HL-60 (cell line): ENCODE results near the gene SP9.

Source experiments
- DNase-seq, 2 experiments: peaks; one replicate each; pipeline ENCODE4 v3.0.0-alpha.2; 2010 to 2020; ENCODE audit warnings: low read depth in 1 of 2, low spot score in 1 of 2
- H3K27ac ChIP-seq: fragments of 250-450 bp; sonication (Bioruptor Pico); replicated peaks from 2 replicates; pipeline ENCODE4 v1.5.1; 2020; ENCODE audit warnings: mild to moderate bottlenecking, moderate library complexity
- H3K27me3 ChIP-seq: fragments of 250-450 bp; sonication (Bioruptor Pico); 2 replicates; pipeline ENCODE4 v1.5.1; 2021; ENCODE audit warnings: mild to moderate bottlenecking, moderate library complexity; ENCODE audit not compliant: insufficient read depth, poor library complexity, severe bottlenecking
- H3K4me3 ChIP-seq: replicated peaks from 2 replicates; pipeline ENCODE4 v1.5.1; 2011; ENCODE audit warnings: mild to moderate bottlenecking, control low read depth, low read length; ENCODE audit not compliant: insufficient read depth
- GABPA ChIP-seq: IDR thresholded peaks from 2 replicates; pipeline ENCODE4 v1.6.1; 2012; ENCODE audit warnings: low read depth
- POLR2AphosphoS5 ChIP-seq: IDR thresholded peaks from 2 replicates; pipeline ENCODE4 v1.6.1; 2012; ENCODE audit warnings: low read depth
- SPI1 ChIP-seq: IDR thresholded peaks from 2 replicates; pipeline ENCODE4 v1.6.1; 2012; ENCODE audit warnings: low read depth, mild to moderate bottlenecking, borderline replicate concordance
- TF ChIP-seq, protein P1 (sequence below): IDR thresholded peaks from 2 replicates; pipeline ENCODE4 v1.6.1; 2012; ENCODE audit warnings: low read depth; ENCODE audit not compliant: insufficient replicate concordance
- TF ChIP-seq, protein P2 (sequence below): IDR thresholded peaks from one replicate; pipeline ENCODE4 v1.5.1; 2011; ENCODE audit warnings: low read length, control low read depth, inconsistent platforms; ENCODE audit not compliant: insufficient read depth

Gene SP9

DNA sequence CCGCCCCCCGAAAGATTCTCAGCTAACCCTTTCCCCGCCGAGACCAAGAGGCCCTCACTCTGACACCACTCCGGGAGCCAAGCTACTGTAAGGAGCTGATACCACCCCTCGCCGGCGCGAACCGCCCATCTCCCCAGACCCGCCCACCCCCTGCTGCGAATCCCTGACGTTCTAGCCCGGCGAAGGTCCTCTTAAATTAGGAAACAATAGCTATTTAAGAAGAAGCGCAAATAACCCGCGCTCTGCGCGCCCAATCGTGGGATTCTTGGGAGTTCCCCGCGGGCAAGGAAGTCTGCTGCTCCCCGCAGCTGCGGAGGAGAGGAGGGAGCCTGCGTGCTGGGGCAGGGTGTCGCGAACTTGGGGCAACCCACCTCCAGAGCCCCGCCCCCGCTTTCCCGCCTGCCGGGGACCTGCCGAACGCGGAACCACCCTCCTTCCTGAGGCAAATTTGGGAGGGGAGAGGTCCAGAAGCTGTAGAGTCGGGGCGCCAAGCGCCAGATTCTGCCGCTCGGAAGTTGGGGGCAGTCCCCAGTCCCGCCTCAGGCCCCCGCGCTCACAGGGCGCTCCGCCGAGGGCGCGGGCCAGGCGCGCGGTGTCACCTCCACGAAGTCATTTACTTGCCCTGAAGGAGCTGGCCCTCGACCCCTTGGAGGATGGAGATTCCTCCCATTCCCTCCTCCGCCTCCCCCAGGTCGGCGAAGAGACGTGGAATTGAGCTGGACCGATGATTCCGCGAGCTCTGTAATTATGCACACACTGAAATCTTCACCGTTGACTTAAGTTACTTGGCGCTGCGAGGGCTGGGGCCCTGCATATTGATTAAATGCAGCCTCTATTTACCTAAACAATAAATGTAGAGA, 8.4 kb upstream of the SP9 start:
- no peak for TF ChIP-seq POLR2AphosphoS5
- no peak for TF ChIP-seq SPI1
- TF ChIP-seq, protein P1, sequence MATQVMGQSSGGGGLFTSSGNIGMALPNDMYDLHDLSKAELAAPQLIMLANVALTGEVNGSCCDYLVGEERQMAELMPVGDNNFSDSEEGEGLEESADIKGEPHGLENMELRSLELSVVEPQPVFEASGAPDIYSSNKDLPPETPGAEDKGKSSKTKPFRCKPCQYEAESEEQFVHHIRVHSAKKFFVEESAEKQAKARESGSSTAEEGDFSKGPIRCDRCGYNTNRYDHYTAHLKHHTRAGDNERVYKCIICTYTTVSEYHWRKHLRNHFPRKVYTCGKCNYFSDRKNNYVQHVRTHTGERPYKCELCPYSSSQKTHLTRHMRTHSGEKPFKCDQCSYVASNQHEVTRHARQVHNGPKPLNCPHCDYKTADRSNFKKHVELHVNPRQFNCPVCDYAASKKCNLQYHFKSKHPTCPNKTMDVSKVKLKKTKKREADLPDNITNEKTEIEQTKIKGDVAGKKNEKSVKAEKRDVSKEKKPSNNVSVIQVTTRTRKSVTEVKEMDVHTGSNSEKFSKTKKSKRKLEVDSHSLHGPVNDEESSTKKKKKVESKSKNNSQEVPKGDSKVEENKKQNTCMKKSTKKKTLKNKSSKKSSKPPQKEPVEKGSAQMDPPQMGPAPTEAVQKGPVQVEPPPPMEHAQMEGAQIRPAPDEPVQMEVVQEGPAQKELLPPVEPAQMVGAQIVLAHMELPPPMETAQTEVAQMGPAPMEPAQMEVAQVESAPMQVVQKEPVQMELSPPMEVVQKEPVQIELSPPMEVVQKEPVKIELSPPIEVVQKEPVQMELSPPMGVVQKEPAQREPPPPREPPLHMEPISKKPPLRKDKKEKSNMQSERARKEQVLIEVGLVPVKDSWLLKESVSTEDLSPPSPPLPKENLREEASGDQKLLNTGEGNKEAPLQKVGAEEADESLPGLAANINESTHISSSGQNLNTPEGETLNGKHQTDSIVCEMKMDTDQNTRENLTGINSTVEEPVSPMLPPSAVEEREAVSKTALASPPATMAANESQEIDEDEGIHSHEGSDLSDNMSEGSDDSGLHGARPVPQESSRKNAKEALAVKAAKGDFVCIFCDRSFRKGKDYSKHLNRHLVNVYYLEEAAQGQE, result no peak
- TF ChIP-seq, protein P2, sequence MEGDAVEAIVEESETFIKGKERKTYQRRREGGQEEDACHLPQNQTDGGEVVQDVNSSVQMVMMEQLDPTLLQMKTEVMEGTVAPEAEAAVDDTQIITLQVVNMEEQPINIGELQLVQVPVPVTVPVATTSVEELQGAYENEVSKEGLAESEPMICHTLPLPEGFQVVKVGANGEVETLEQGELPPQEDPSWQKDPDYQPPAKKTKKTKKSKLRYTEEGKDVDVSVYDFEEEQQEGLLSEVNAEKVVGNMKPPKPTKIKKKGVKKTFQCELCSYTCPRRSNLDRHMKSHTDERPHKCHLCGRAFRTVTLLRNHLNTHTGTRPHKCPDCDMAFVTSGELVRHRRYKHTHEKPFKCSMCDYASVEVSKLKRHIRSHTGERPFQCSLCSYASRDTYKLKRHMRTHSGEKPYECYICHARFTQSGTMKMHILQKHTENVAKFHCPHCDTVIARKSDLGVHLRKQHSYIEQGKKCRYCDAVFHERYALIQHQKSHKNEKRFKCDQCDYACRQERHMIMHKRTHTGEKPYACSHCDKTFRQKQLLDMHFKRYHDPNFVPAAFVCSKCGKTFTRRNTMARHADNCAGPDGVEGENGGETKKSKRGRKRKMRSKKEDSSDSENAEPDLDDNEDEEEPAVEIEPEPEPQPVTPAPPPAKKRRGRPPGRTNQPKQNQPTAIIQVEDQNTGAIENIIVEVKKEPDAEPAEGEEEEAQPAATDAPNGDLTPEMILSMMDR, result no peak
- TF ChIP-seq GABPA, result no peak
- no peak for DNase-seq
- Histone ChIP-seq H3K4me3 (peak overlapping the region; percentile 48), H3K27me3 (peaks cover 55% of the 10 kb centered on the region), H3K27ac (no peak overlapping the region)

DNA sequence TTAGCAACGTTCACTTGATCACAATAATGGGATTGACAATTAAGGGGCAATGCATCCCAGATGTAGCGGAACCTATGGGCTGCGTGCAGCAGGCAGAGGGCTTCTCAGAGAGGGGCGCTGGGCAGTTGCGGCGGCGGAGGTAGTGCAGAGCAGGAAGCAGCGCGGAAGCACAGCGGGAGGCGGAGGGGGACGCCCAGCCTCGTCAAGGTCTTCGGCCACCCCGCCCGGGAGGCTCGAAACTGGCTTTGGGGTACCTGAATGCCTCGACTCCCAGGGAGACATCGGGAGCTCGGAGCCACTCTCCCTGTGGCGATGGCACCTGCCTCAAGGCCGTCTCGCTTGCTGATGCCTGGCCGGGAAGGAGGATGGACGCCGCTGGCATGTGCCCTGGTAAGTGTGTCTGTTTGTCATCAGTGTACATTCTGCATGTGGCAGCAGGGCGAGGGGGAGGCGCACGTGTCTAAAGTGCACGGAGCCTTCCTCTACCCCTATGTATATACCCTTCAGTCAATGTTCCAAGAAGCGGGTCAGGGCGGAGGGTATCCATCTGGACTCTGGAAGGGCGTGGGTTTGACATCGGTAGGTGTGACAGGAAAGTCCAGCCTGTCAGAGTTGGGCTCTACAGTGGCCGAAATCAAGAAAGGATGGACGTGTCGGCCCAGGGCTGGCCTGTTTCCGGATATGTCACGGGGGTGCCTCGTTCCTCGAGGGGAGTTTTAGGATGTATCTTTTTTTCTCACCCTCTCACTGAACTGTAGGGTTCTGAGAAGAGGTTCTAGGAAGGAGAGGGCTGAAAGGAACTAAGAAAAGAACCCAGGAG, 7.5 kb upstream of the SP9 start:
- peak overlapping the region; percentile 48 for H3K4me3 ChIP-seq
- TF ChIP-seq POLR2AphosphoS5, result no peak
- TF ChIP-seq GABPA, result no peak
- TF ChIP-seq, protein P1, result no peak
- TF ChIP-seq, protein P2, result no peak
- no peak for TF ChIP-seq SPI1
- peaks cover 60% of the 10 kb centered on the region for H3K27me3 ChIP-seq
- no peak overlapping the region for H3K27ac ChIP-seq
- DNase-seq, result no peak

- Histone ChIP-seq H3K4me3 (no peak overlapping the region), H3K27ac (no peak overlapping the region), H3K27me3 (peaks cover 63% of the 10 kb centered on the region)
- TF ChIP-seq, protein P1, result no peak
- TF ChIP-seq GABPA, result no peak
- TF ChIP-seq, protein P2, result no peak
- DNase-seq, result no peak
These were observed 7.0 kb upstream of the SP9 start for GRCh38 chr2:174327841-174328113.
